HG02943 (cell line): ENCODE results near the gene SPATA6L.
"Not testable (repeated sequence)": the region's sequence is repeated elsewhere in the genome, so short reads cannot be mapped to it uniquely, and the experiment has no call there.

Experiments
- ATAC-seq: cut with Tn5 transposase; IDR thresholded peaks from one replicate; pipeline ENCODE4 v1.9.1; 2021; ENCODE audit warnings: mild to moderate bottlenecking, low read depth, moderate library complexity; ENCODE audit not compliant: unreplicated experiment

Gene SPATA6L

DNA sequence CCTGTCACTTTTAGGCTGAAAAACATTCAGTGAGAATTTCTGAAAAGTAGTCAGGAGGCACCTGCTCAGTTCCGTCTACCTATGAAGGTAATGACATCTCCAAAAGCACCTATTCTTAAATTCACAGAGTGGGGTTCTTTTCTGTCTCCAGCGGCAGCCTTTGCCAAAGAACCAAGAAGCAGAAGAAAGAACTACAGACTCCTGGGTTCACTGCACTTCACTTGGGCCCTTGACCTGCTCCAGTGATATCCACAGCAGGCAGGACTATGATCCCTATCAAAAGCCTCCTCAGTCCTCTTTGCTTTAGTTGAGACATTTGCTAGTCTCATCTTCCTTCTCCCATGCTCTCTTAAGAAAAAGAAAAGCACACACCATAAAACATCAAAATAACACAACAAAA is 23.9 kb downstream of the SPATA6L start:
- ATAC-seq: no peak

DNA sequence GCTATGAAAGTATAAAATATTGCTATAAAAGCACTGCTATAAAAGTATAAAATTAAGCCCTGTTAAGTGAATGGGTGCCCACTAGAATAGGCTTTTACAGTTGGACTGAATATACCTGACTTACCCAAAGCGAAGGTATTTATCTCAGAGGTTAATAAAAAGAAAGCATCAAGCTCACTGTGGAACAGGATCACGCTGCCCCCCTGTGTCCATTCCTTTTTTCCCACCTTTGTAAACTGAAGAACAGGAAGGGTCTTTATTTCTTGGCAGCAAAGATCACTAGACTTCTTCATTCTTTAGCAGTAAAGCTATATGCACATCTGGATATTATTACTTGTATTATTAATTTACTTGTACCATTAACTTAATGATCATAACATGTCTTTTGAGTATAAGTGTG is 26.3 kb downstream of the SPATA6L start:
- ATAC-seq: no peak

DNA sequence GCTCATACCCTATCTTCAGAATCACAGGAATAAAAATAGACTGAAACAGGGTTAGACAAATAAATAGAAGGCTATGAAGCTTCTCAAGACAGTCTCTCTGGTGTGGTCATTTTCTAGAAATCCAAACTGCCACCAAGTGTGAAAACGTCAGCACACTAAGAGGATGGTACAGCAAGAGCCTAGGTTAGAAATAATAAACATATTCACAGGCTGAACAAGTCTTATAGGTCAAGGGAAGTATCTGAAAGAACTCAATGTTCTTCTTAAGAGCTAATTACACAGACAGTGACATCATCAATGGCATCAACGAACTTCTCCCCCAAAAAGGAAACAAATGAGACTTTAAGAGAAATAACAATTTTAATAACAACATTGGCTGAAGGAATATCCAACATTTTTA is 26.9 kb downstream of the SPATA6L start:
- ATAC-seq: no peak

DNA sequence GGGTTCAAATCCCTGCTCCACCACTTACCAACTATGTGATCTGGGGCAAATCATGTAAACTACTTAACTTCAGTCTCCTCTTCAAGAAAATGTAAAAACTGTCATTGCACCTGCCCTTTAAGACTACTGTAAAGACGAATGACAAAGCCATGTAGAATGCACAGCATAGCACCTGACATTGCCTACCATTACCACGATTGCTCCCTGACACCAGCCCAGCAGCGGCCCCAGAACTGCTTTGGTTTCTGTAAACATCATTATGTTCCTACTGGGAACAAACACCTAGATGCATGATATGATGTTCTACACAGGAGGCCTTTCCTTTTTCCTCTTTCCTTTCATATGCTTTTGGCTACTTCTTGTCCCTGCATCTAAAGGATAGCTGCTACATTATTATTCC is 27.3 kb downstream of the SPATA6L start:
- no peak for ATAC-seq

DNA sequence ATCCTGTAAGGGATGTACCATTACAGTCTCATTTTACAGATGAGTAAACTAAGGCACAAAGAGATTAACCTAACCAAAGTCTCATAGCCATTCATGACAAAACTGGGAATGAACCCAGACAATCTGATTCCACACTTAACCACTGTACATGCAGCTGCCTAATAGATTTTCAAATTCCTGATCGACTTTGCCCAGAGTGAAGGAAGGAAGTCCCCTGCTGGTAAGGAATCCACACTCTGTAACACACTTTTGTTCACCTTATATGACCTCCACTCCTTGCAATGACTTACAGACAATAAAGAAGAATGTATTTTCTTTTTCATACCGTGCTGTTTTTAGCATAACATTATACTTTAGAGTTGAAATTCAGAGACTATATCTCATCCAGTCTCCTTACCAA is 35.4 kb downstream of the SPATA6L start:
- ATAC-seq: no peak

DNA sequence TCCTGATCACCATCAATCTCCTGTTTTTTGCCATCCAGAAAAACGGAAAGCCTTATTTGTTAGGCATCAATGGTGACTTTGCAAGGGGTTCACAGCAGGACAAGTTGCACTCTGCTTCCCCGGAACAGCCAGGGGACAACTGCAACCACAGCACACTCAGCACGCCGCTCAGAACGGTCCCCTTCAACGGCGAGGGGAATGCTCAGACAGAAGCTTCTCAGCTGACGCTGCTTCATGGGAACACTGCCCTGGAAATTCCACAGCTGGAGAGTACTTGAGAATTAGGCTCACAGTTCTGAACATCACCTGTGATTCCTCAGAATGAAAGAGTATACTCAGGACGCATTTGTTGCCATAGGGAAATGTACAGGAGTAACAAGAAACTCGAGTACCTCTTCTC is 44.3 kb downstream of the SPATA6L start:
- ATAC-seq: no peak

DNA sequence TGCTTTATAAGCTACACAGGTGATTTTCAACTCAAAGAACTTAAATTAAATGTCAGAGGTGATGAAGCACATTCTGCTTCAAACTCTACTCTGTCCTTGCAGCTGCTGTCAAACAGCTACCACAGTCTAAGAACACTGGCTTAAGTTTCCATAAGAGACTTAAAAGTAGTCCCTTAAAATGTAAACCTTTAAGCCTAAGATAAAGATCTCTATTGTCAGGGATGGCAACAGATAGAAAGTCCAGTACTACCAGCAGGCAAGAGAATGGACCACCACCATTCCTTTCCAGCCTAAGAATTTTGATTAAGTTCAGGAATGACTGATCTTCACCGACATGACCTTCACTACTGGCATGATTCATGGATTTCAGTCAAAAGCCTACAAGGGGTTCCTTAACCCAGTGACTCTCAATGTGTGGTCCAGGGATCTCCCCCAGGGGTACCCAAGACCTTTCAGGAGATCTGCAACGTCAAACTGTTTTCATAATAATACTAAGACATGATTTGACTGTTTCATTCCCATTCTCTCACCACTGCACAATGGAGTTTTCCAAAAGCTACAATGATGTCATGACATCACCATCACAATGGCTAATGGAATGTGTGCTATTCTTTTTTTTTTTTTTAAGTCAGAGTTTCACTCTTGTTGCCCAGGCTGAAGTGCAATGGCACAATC is 45.3 kb downstream of the SPATA6L start:
- ATAC-seq: no peak

DNA sequence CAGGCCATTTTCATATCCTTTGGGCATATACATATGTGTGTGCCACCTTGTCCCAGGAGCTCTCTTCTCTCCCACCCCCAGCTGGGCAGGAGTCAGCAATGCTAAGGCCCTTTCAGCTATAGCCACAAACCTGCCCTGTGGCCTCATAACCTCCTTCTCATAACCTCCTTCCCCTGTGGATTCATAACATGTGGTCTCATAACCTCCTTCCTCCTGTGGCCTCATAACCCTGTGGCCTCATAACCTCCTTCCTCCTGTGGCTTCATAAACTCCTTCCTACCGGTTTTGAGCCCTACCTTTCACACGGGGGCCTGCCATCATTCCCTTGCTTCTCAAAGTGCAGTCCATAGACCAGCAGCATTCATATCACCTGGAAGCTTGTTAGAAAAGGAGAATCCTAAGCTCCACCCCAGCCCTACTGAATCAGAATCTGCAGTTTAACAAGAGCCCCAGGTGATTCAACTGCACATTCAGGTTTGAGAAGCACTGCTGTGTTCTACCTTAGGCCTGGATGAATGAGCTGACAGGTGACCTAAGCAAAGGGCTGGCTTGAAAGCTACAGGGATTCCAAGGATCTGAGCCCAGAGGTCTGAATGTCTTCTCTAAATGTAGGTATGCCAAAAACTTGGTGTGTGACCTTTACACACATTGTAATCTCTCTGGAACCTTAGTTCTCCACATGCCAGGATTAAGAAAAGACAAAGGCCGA is 46.1 kb downstream of the SPATA6L start:
- ATAC-seq: no peak

DNA sequence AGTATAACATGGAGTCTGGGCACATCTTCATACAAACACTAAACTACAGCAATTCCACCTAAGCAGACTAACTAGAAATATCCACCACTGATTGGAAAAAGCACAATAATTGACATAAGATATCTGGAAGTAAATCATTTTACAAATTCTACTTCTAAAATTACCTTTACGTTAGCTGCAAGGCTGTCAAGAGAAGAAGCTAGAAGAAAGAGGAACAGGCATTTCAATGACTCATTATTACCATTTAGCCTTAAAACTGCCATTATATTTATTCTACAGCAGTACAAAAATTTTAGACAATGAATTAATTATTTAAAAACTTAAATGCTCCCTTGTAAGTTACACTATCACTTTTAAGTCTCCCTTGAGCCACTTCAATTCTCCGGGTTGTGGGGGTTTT is 47.6 kb downstream of the SPATA6L start:
- ATAC-seq: no peak

DNA sequence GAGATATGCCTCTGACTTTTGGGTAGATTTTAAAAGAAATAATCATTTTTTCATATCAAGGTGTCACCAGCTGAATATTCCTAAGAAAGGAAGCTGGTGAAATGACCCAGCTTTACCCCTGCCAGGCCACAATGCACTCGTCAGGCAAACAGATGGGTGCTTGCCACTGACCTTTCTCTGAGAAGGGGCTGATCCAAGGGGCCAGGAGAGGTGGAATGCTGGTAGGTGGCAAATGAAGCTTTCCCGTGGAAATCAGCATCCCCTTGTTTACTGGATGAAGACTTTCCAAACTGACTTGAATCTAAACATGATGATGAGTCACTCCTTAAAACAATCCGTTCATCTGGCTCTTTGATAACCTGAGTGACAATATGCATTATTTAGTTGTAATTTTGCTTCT is 48.5 kb downstream of the SPATA6L start:
- ATAC-seq: no peak

DNA sequence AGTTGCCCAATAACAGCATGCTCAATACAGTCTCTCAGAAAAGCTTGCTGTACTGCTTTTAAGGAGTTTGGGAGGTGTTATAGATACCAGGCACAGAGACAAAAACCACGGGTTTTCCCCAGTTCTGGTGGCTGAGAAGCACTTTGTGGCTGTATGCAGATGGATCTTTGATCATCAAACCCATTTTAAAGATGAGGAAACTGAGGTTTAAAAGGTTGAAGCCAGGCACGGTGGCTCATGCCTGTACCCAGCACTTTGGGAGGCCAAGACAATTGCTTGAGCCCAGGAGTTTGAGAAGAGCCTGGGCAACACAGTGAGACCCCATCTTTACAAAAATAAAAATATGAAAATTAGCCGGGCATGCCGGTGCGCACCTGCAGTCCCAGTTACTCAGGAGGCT is 50.5 kb downstream of the SPATA6L start:
- no peak for ATAC-seq

DNA sequence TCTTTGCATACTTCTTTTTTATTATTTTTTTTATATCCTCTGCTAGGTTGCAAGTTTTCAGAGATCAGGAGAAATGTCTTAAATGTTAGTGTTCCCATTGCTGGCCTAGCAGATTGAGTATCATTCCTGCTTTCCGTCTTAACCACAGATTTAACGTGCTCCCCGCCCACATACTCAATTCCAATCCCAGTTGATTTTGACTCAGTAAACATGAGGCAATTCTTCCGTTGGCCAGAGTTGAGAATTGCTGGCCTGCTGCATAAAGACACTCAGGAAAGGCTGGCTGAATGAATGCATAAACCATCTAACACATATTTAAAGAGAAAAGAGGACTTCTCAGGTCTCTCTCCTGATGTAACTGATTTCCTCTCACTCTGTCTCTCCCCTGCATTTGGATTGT is 51.0 kb downstream of the SPATA6L start:
- ATAC-seq: no peak

DNA sequence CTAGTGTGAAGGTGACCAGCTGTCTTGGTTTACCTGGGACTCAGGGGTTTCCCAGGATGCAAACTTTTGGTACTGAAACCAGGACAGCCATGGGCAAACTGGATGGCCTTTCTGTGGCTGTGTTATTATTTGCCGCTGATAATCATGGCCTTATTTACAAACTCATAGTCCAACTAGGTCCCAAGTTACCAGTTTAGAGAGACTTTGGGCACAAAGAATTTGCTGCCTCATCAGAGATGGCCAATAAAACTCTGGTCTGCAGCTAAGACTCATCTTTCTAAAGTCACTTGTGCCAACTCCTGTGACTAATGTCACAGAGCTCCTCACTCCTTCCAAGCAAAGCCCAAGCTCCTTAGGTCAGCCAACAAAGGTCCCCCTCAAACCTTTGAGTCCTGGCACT is 51.7 kb downstream of the SPATA6L start:
- no peak for ATAC-seq

DNA sequence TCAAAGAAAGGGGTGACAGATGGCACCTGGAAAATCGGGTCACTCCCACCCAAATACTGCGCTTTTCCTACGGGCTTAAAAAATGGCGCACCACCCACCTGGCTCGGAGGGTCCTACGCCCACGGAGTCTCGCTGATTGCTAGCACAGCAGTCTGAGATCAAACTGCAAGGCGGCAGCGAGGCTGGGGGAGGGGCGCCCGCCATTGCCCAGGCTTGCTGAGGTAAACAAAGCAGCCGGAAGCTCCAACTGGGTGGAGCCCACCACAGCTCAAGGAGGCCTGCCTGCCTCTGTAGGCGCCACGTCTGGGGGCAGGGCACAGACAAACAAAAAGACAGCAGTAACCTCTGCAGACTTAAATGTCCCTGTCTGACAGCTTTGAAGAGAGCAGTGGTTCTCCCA is 60.2 kb downstream of the SPATA6L start:
- not testable (repeated sequence) for ATAC-seq

DNA sequence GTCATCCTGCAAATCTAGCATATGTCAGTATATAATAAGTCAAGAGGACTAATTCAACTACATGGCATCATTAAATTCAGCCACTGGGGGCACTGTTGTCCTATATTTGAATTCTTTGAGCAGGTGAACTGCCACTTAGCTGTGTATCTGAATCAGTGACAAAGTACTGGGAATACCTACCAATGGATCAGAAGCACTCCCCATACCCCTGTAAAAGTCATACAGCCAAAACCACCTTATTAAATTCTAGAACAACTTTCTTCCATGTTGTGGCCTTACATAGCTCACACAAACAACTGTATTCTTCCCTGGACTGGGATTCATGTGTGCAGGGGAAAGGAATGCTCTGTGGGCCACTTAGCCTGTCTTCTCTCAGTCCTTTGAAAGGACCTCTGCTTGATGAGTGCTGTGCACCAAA is 61.6 kb downstream of the SPATA6L start:
- ATAC-seq: no peak

DNA sequence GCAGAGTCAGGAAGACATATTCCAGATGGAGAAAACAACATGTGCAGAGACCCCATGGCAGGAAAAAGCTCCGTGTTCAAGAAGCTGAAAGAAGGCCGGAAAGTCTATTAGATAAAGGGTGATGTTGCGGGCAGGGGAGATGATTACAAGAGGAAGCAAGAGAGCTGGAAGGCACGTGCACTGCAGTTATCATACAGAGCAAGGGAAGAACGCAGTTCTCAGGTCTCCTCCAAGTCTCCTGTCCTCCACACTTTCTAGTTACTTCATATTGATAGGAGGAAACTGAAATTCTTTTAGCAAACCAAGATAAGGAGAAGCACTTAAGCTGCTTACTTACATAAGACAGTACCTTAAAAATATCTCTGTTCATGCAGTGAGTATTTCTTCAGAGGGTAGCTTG is 62.5 kb downstream of the SPATA6L start:
- no peak for ATAC-seq

DNA sequence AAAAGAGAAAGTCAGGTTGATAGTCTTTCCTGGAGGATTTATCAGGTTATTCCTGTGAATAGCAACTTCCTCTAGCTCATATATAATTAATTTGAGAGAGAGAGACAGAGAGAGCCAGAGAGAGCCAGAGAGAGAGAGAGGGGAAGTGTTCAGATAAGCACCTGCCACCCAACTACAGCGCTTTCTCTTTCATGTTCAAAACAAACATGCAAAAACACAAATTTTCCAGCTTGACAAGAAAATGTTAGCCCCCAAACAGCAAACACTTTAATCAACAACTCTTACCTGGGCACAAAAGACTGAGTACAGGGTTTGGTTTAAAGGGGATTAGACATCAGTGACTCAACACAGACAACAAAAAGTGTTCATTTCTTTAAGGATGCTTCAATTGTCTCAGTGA is 65.9 kb downstream of the SPATA6L start:
- ATAC-seq: no peak

DNA sequence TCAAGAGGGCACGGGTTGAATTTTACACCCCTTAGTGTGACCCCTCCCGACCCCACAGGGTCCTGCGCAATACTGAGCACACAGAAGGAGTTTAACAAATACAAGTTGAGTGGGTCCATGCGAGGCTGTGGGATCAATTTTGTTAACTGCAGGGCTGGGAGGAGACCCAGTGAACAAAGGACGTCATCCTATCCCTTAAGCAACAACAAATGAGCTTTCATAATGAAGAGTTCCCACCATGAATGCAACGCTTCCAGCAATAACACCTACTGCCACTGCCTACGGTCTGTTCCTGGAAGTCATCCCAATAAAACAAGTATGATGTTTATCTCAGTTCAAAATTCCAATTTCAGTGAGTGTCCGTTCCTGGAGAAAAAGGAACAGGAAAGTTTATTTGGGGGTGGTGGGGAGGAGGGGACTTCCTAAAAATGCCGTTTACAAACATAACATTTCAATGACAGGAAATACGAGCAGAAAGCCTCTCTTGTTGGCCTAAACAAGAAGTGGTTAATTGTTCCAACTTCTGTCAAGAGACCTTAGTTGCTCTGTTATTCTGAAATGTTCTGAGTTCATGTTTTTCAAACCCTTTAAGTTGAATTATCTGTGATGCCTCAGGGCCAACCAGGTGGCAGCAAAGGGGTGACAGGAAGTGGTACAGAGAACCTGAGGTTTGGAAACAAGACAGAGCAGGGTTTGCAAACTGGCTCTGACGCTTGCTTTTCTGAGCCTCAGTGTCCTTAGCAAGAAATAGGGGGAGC is 69.9 kb downstream of the SPATA6L start:
- no peak for ATAC-seq

DNA sequence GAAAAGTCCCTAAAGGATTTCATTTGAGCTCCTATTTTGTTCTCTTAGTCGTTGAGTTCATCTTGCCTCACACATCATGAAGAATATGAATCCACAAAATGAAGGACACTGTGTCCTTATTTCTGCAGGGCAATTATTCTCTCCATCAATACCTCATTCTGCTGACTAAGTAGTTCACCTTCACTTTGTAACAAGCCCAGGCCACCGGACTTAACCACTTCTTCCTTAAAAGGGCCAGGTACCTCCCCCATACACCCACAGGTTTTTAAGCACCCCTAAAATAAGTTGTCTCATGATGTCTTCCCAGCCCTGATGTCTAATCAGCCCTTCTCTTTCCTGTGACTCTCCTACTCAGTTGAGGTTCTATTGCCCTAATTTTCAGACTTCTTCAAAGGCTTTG is 71.3 kb downstream of the SPATA6L start:
- ATAC-seq: no peak

DNA sequence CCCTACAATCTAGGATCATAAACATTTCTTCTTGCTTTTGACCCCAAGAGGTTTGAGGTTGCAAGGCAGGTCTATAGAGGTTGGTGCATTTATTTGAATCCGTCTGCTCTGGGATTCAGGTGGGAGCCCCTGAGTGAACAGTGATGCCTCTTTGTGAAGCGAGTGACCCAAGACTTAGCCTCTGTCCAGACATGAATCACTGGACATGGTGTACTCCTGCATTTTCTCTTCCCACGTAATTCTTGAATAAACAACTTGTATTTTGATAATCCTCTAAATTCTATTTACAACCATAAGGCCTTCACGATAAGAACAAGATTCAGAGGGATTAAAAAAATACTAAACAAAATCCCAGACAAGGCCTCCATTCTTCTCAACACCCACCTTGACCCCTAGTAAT is 71.7 kb downstream of the SPATA6L start:
- ATAC-seq: no peak

DNA sequence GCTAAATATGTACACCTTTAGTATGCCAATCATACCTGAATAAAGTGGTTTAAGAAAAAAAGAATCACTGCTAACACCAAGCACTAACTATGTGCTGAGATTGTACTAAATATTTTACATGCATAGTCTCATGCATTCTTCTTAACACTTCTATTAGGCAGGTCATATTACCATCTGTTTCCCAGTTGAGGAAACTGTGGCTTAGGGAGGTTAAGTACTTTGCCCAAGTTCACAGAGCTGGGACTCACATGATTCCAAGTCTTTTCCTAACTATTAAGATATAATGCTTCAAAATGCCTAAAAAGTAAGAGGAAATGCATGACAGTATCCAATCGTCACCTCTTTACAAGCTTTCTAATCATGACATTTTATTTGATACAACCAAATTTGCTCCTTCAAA is 73.4 kb downstream of the SPATA6L start:
- no peak for ATAC-seq

DNA sequence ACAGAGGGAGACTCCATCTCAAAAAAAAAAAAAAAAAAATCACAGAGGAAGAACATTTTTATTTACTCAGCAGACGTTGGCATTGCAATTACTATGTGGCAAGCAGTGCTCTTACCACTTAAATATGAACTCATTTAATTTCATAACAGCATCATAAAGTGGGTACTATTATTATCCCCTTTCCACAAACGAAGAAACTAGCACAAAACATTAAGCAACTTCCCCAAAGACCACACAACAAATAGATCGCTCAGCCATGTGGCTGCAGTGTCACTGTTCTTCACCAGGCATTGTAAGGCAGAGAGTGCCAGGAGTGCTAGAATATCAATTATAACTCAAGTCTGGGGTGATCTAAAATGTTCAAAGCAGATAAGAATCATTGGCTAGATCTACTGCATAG is 74.0 kb downstream of the SPATA6L start:
- no peak for ATAC-seq
